Fibroblast of lung (primary cell): ENCODE data around the gene SLC13A3.

Experiments
- EZH2 ChIP-seq: IDR thresholded peaks from 2 replicates; pipeline ENCODE4 v1.5.1; 2012; ENCODE audit warnings: low read length, control low read depth, mild to moderate bottlenecking; ENCODE audit errors: missing control alignments
- TF ChIP-seq, protein P1 (sequence below), 2 donors: IDR thresholded peaks in 1 of 2; conservative IDR thresholded peaks in 1 of 2; 1 replicate in 1 of 2; 2 replicates in 1 of 2; pipeline ENCODE4 v1.5.1; 2011 to 2012; ENCODE audit warnings: low read length in 2 of 2, control low read depth in 1 of 2, inconsistent platforms in 1 of 2, low read depth in 1 of 2, mild to moderate bottlenecking in 1 of 2

DNA sequence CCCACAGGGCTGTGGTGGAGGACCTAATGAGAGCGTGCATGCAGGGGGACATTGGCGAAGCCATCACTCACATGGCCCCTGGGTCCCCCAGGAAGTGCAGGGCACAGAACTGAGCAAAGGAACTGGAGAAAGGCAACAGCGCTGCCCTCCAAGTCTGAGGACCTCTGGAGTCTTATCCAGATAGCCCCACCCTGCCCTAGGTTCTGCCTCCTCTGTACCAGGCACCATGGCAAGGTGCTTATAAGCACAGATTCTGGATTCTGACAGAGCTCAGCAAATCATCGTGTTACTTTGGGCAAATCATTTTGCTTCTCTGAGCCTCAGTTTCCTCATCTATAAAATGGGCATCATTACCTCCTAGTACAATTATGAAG, 44.5 kb downstream of the SLC13A3 start:
- TF ChIP-seq, protein P1, sequence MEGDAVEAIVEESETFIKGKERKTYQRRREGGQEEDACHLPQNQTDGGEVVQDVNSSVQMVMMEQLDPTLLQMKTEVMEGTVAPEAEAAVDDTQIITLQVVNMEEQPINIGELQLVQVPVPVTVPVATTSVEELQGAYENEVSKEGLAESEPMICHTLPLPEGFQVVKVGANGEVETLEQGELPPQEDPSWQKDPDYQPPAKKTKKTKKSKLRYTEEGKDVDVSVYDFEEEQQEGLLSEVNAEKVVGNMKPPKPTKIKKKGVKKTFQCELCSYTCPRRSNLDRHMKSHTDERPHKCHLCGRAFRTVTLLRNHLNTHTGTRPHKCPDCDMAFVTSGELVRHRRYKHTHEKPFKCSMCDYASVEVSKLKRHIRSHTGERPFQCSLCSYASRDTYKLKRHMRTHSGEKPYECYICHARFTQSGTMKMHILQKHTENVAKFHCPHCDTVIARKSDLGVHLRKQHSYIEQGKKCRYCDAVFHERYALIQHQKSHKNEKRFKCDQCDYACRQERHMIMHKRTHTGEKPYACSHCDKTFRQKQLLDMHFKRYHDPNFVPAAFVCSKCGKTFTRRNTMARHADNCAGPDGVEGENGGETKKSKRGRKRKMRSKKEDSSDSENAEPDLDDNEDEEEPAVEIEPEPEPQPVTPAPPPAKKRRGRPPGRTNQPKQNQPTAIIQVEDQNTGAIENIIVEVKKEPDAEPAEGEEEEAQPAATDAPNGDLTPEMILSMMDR (conservative IDR thresholded peaks at IDR 0.05 in 1 of 2, IDR thresholded peaks at IDR 0.05 in 1 of 2; ENCODE audit: low read depth in 1 of 2, low read length in 2 of 2) = no peak
- no peak for TF ChIP-seq EZH2
